ENCODE data around the gene SLC1A4. TPM values are rescaled to one million over a fixed set of nuclear protein-coding genes. Genes with fewer than 3 reads are reported as not detected.

The SLC1A4 gene
- polyA plus RNA-seq, 1 donor from 2014 or later, result 33.8 TPM

- Histone ChIP-seq H3K9me3 (ENCODE audit: low read length) (no peaks in the 10 kb centered on the region), H3K27me3 (ENCODE audit: insufficient read depth, low read depth, low read length) (no peaks in the 10 kb centered on the region), H3K9me2 (ENCODE audit: insufficient read depth, low read length) (no peaks in the 10 kb centered on the region), H3K79me2 (replicated peaks; ENCODE audit: insufficient read depth, low read length) (no peaks in the 10 kb centered on the region), H3K4me3 (ENCODE audit: low read length) (no peak overlapping the region), H3F3A (ENCODE audit: insufficient read depth, low read length, poor library complexity, severe bottlenecking) (no peaks in the 10 kb centered on the region), H4K20me1 (ENCODE audit: insufficient read depth) (no peaks in the 10 kb centered on the region), H3K27ac (ENCODE audit: low read length) (no peak overlapping the region), H3K36me3 (ENCODE audit: insufficient read depth, low read length) (no peaks in the 10 kb centered on the region), H2AFZ (ENCODE audit: low read depth, low read length) (no peak overlapping the region), H3K9ac (ENCODE audit: low read length) (no peak overlapping the region), H3K4me2 (ENCODE audit: low read length) (no peak overlapping the region)
- TF ChIP-seq, protein P1, sequence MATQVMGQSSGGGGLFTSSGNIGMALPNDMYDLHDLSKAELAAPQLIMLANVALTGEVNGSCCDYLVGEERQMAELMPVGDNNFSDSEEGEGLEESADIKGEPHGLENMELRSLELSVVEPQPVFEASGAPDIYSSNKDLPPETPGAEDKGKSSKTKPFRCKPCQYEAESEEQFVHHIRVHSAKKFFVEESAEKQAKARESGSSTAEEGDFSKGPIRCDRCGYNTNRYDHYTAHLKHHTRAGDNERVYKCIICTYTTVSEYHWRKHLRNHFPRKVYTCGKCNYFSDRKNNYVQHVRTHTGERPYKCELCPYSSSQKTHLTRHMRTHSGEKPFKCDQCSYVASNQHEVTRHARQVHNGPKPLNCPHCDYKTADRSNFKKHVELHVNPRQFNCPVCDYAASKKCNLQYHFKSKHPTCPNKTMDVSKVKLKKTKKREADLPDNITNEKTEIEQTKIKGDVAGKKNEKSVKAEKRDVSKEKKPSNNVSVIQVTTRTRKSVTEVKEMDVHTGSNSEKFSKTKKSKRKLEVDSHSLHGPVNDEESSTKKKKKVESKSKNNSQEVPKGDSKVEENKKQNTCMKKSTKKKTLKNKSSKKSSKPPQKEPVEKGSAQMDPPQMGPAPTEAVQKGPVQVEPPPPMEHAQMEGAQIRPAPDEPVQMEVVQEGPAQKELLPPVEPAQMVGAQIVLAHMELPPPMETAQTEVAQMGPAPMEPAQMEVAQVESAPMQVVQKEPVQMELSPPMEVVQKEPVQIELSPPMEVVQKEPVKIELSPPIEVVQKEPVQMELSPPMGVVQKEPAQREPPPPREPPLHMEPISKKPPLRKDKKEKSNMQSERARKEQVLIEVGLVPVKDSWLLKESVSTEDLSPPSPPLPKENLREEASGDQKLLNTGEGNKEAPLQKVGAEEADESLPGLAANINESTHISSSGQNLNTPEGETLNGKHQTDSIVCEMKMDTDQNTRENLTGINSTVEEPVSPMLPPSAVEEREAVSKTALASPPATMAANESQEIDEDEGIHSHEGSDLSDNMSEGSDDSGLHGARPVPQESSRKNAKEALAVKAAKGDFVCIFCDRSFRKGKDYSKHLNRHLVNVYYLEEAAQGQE (IDR thresholded peaks at IDR 0.05; ENCODE audit: borderline replicate concordance), result no peak
- TF ChIP-seq SMC3 (conservative IDR thresholded peaks at IDR 0.05; ENCODE audit: poor library complexity), result no peak
- TF ChIP-seq, protein P2, sequence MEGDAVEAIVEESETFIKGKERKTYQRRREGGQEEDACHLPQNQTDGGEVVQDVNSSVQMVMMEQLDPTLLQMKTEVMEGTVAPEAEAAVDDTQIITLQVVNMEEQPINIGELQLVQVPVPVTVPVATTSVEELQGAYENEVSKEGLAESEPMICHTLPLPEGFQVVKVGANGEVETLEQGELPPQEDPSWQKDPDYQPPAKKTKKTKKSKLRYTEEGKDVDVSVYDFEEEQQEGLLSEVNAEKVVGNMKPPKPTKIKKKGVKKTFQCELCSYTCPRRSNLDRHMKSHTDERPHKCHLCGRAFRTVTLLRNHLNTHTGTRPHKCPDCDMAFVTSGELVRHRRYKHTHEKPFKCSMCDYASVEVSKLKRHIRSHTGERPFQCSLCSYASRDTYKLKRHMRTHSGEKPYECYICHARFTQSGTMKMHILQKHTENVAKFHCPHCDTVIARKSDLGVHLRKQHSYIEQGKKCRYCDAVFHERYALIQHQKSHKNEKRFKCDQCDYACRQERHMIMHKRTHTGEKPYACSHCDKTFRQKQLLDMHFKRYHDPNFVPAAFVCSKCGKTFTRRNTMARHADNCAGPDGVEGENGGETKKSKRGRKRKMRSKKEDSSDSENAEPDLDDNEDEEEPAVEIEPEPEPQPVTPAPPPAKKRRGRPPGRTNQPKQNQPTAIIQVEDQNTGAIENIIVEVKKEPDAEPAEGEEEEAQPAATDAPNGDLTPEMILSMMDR (IDR thresholded peaks at IDR 0.05; ENCODE audit: poor library complexity, severe bottlenecking), result no peak
- TF ChIP-seq TAF1 (IDR thresholded peaks at IDR 0.05; ENCODE audit: low read depth), result no peak
- no peak for TF ChIP-seq POLR2AphosphoS5 (IDR thresholded peaks at IDR 0.05)
- no peak for TF ChIP-seq EZH2 (IDR thresholded peaks at IDR 0.05; ENCODE audit: borderline replicate concordance, insufficient read depth, low read length, poor library complexity, severe bottlenecking)
- no peak for TF ChIP-seq MXI1 (conservative IDR thresholded peaks at IDR 0.05; ENCODE audit: poor library complexity, severe bottlenecking)
- no peak for TF ChIP-seq RAD21 (conservative IDR thresholded peaks at IDR 0.05)
- no peak for TF ChIP-seq EP300 (conservative IDR thresholded peaks at IDR 0.05; ENCODE audit: poor library complexity, severe bottlenecking)
Observed at GRCh38 chr2:65045651-65046050, 56.5 kb downstream of the SLC1A4 start.

DNA sequence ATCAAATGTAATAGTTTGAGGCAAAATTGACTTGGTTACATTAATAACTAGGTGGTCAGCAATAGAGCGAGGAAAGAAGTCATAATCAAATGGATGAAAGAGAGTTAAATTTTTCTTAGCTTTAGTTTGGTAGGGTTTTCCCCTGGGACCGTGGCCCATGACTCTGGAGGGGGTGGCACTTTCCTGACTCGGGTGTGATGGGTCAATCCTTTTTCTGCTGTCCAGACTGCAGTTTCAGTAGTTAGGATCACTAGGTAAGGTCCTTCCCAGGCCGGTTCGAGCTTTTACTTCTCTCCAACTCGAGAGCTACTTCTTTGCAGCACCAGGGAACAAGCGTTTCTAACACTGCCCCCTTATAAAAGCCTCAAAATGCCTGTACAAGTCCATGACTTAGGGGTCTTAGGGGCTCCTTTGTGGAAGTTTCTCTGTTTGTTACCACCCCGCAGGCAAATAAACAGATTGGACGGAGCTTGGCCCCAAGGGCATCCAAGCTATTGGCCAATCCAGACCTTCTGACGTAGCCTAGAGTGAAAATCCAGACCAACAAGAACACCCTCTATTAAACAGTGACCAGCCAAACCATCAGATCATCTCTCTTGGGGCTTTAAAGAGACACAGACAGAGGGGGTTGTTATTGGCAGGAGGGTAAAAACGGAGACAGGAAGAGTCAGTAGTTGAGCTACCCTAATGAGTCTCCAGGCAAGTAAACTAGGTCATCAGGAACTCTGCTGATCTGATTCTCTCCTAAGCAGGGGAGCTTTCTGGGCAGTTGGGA lies 57.6 kb downstream of the SLC1A4 start:
- no peaks in the 10 kb centered on the region for H4K20me1 ChIP-seq (ENCODE audit: insufficient read depth)
- no peak overlapping the region for H3K9ac ChIP-seq (ENCODE audit: low read length)
- no peaks in the 10 kb centered on the region for H3F3A ChIP-seq (ENCODE audit: insufficient read depth, low read length, poor library complexity, severe bottlenecking)
- no peak overlapping the region for H3K27ac ChIP-seq (ENCODE audit: low read length)
- no peak overlapping the region for H2AFZ ChIP-seq (ENCODE audit: low read depth, low read length)
- H3K4me2 ChIP-seq (ENCODE audit: low read length), result no peak overlapping the region
- H3K27me3 ChIP-seq (ENCODE audit: insufficient read depth, low read depth, low read length), result no peaks in the 10 kb centered on the region
- no peaks in the 10 kb centered on the region for H3K9me3 ChIP-seq (ENCODE audit: low read length)
- H3K9me2 ChIP-seq (ENCODE audit: insufficient read depth, low read length), result no peaks in the 10 kb centered on the region
- no peaks in the 10 kb centered on the region for H3K36me3 ChIP-seq (ENCODE audit: insufficient read depth, low read length)
- TF ChIP-seq RAD21 (conservative IDR thresholded peaks at IDR 0.05) (no peak), MXI1 (conservative IDR thresholded peaks at IDR 0.05; ENCODE audit: poor library complexity, severe bottlenecking) (no peak), TAF1 (IDR thresholded peaks at IDR 0.05; ENCODE audit: low read depth) (no peak), EZH2 (IDR thresholded peaks at IDR 0.05; ENCODE audit: borderline replicate concordance, insufficient read depth, low read length, poor library complexity, severe bottlenecking) (no peak), POLR2AphosphoS5 (IDR thresholded peaks at IDR 0.05) (no peak), SMC3 (conservative IDR thresholded peaks at IDR 0.05; ENCODE audit: poor library complexity) (no peak), EP300 (conservative IDR thresholded peaks at IDR 0.05; ENCODE audit: poor library complexity, severe bottlenecking) (no peak)
- TF ChIP-seq, protein P2 (IDR thresholded peaks at IDR 0.05; ENCODE audit: poor library complexity, severe bottlenecking), result no peak
- TF ChIP-seq, protein P1 (IDR thresholded peaks at IDR 0.05; ENCODE audit: borderline replicate concordance), result no peak
- no peak overlapping the region for H3K4me3 ChIP-seq (ENCODE audit: low read length)
- no peaks in the 10 kb centered on the region for H3K79me2 ChIP-seq (replicated peaks; ENCODE audit: insufficient read depth, low read length)

Measured in neural cell (in vitro differentiated cells).